Astrocyte of the cerebellum (primary cell): ENCODE results near the gene SEC24C.
"Not testable (repeated sequence)": the region's sequence is repeated elsewhere in the genome, so short reads cannot be mapped to it uniquely, and the experiment has no call there.

Source experiments
- DNase-seq: peaks from one replicate; pipeline ENCODE4 v3.0.0-alpha.2; 2011; ENCODE audit warnings: low read depth
- H3K4me3 ChIP-seq: 2 replicates; pipeline ENCODE4 v1.5.1; 2011; ENCODE audit warnings: mild to moderate bottlenecking, low read depth, low read length, moderate library complexity
- CTCF ChIP-seq: IDR thresholded peaks from 2 replicates; pipeline ENCODE4 v1.5.1; 2012; ENCODE audit warnings: low read length, low read depth, moderate library complexity, mild to moderate bottlenecking; ENCODE audit errors: missing control alignments
- in situ Hi-C: cut with HindIII; loops from 2 replicates; pipeline ENCODE4 v1.10.0; 2017; ENCODE audit warnings: low sequenced_read_pairs

Gene SEC24C

GRCh38 chr10:73790886-73791625, 46.9 kb downstream of the SEC24C start:
- no peak overlapping the region for H3K4me3 ChIP-seq
- no peak for TF ChIP-seq CTCF
- DNase-seq, result no peak
- in situ Hi-C loops, result no loop called here

GRCh38 chr10:73791871-73792400, 47.8 kb downstream of the SEC24C start:
- no peak for DNase-seq
- H3K4me3 ChIP-seq, result no peak overlapping the region
- TF ChIP-seq CTCF, result no peak
- in situ Hi-C loops, result no loop called here

GRCh38 chr10:73793456-73793855, 49.3 kb downstream of the SEC24C start:
- DNase-seq, result no peak
- H3K4me3 ChIP-seq, result no peak overlapping the region
- in situ Hi-C loops, result no loop called here
- no peak for TF ChIP-seq CTCF

GRCh38 chr10:73795491-73795890, 51.3 kb downstream of the SEC24C start:
- DNase-seq, H3K4me3 ChIP-seq, in situ Hi-C loops: not testable (repeated sequence)

GRCh38 chr10:73796035-73796434, 51.9 kb downstream of the SEC24C start:
- H3K4me3 ChIP-seq, DNase-seq, in situ Hi-C loops: not testable (repeated sequence)

GRCh38 chr10:73796766-73797165, 52.6 kb downstream of the SEC24C start:
- DNase-seq, result no peak
- no peak for TF ChIP-seq CTCF
- in situ Hi-C loops, result no loop called here
- H3K4me3 ChIP-seq, result no peak overlapping the region

GRCh38 chr10:73797324-73798025, 53.3 kb downstream of the SEC24C start:
- DNase-seq, result no peak
- no peak overlapping the region for H3K4me3 ChIP-seq
- in situ Hi-C loops, result no loop called here
- no peak for TF ChIP-seq CTCF
